Measurements from ENCODE around the gene PRKN.

The PRKN gene

DNA sequence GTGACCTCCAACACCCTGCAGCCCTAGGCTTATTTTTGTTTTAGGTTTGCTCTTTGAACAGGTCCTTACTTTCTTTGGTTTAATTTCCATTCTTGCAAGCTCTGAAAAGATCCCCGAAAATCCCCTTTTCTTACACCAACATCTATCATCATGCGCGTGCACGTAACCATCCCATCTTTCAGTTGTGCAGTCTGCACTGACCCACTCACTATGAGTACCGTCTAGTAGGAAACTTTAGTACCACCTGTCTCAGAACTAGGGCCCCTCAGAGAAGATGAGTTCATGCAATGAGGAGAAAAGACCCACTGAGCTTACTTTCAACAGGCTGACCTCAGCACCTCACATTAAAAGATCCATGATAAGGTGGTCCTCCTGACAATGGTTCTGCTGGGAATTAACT, 1333.1 kb downstream of the PRKN start:
- no peak for DNase-seq

DNA sequence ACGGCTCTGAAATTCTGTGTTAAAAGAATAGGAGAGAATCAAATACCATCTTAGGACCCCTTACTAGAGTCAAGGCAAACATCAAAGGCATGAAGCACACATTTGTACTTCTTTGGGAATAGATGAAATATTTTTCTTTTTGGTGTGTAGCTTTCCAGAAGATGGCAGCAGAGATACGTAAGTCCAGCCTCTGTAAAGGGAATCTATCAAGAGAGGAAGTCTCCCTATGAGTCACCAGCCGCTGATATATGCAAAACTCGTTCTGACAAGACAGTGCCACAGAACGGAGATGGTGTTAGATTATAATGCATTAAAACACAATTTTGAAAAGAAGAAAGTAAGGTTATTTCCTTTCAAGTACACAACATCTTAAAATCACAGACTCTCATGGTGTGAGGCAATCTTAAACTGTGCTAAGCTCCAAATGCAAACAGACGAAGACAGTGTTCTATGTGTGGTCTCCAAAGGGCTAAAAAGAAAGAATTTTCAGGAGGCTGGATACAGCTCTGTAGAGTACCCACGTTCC, 1333.7 kb downstream of the PRKN start:
- DNase-seq: peak in 1 of 2 experiments; percentile 48

DNA sequence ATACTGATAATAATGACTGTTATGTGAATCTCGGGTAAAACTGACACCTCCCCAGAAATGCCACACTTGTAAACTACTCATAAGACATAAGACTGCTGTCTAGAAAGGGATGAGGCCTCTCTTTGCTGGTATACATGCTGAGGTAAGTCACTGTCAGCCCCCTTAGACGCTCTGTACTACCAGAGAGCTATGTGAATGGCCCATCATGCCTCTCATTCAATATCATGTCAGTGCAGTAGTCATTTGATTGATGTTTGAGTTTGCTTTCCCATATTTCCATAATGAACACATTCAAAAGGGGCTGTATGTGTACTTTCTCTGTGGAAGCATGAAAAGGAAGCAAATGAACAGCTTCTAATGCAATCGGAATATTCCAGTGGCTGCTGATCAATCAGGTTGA, 1334.3 kb downstream of the PRKN start:
- no peak for DNase-seq

DNA sequence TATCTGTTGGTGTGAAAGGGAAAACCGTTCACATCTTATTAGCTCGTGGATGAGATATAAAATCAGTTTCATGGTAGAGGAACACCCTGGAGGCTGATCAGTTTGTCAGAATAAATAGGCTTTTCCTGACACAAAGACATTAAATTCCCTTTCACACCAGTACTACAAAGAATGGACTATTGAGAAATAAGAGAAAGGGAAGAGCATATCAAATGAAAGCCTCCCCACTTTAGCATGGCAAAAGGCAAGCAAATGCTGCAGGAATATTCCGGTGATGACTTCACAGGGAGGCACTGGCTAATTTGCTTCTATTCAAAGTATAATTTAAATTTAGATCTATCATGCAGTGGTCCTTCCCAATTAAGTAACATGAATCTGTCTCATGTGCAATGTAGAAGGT, 1337.8 kb downstream of the PRKN start:
- no peak for DNase-seq

DNA sequence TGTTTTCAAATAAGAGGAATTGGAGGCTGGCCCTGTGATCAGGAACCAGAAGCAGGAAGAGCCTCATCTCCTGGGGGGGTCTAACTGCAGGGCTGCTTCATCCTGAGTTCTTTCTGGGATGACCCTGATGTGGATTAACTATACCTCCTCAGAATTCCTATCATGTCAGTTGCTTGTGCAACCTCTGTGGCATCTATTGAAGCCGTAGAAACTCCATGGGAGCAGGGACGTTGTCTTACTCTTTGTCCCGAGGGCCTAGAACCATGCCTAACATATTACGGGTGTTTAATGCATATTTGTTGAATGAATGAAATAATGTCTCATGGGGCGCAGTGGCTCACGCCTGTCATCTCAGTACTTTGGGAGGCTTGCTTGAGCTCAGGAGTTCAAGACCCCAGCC, 1343.6 kb downstream of the PRKN start:
- DNase-seq: no peak

DNA sequence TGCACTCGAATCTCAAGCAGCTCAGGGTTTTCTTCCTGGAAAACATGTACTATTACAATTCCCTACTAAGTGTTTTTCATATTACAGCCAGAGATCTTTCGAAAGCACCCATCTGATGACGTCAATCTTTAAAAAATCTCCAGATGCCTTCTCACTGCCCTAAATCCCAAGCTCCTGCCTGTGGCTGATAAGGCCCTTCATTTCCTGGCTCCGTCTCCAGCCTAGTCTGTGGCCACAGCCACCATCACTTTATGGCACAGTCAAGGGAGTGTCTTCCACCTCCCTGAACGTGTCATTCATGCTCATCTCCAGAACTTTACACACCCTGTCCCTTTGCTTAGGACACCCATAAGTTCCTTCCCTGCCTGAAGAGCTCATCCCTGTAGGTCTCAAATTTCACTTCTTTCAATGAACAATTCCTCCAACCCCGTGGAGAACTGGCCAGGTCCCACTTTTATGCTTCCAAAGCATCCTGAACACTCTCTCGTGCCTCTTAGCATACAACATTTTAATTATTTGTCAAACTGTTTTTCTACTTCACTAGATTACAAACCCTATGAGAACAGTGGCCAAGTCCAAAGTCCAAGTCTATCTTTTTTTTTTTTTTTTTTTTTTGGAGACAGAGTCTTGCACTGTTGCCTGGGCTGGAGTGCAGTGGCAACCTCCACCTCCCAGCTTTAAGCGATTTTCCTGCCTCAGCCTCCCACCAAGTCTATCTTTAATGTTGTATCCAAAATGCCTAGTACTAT, 1347.6 kb downstream of the PRKN start:
- no peak for DNase-seq

DNA sequence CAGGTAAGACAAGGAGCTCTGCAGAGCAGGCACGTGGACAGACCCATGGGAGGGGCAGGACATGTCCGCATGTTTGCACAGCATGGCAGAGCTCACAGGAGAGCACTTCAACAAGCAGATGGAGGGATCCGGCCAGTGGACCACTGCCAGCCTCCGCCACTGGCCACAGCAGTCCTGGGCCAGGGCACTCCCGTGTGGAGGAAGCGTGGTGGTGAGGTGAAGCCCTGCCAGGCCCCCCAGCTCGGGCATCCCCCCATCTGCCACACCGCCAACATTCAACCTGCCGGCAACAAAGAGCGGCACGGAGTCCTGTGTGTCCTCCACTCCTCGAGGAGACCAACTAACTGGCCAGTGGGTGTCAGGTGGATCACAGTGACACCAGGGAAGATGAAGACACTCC, 1349.5 kb downstream of the PRKN start:
- DNase-seq: no peak

DNA sequence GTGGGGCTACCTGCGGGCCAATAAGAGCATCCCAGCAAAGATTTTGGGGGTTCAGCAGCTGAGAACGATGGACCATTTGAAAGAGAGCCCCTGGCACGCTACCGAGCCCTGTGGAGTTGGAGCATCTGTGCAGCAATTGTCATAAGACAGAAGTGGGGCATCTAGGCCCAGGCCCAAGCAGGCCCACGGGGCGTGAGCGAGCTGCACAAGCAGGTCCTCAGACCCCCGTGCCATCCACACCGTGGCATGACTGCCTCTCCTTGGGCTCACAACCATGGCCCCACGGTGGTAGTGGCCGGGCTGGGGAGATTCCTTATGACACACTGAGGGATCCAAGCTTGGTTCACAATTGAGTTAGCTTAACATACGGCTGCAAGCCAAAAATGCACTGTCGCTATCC, 1350.5 kb downstream of the PRKN start:
- no peak for DNase-seq

DNA sequence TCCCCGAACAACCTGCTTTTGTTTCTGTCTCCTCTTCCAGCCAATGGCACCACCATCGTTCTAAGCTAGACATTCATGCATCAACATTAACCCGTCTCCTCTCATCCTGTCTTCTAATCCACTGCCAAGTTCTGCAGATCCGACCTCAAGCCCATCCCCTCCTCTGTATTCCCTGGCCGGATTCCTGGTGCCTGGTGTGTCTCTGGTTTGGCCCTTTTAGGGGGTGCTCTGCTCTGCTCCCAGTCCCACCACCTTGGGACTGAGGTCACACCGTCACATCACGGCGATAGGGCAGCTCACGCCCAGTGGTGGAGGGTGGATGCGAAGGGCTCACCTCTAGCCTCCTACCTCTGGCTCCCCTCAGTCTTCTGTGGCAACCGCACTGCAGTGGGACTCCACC, 1351.2 kb downstream of the PRKN start:
- DNase-seq: no peak

DNA sequence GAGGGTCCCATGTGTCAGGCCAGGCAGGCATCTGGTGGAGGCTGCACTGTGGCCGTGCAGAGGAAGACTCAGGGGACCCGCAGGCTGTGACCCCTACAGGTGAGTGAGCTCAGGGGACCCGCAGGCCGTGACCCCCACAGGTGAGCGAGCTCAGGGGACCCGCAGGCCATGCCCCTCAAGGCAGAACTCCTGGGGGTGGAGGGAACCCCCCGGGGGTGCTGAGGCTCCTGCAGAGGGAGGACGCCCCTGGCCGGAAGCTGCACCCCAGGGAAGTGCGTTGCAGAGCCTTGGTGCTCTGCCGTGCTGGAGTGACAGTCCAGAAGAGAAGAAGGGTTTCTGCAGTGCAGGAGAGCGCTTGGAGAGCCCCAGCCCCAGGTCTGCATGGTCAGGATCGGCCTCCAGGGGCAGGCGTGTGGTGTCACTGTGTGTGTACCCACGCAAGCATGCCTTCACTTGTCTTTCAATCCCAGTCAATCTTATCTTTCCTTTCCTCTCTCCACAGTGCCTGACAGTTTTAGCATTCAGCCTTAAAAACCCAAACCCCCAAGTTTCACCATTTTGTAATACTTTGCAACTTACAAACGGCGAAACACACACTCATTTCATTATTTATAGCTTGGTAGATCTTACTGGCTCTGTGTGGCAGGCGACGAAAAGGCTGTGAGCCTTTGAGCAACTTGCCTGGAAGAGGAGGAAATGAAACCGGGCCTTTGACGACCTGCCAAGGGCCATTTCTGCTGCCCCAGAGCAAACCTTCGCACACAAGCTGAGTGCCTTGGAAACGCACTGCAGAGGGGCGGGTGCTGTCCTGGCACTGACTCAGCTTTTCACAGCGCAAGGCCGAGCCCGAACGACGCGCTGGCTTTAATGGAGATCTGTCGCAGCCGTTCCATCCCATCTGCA, 1352.3 kb downstream of the PRKN start:
- DNase-seq: no peak

DNA sequence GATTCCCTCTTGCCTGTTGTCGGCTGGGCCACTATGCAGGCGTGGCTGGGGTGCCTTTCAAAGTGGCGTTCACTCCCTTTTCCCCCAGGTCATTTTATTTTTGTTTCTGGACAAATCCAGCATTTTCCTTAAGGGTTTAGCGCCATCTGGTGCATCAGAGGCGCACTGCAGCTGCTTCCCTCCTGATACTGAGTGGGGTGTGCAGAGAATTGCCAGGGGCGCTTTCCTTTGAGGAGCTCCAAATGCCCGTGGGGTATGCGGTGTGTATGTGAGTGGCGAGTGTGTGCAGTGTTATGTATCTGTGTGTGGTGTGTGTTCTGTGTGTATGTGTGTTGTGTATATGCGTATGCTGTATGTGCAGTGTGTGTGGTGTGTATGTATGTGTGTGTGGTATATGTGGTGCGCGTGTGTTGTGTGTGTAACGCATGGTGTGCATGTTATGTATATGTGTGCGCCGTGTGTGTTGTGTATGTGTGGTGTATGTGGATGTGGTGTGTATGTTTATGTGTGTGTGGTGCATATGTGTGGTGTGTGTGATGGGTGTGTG, 1353.6 kb downstream of the PRKN start:
- peak; percentile 80 to 84 for DNase-seq

DNA sequence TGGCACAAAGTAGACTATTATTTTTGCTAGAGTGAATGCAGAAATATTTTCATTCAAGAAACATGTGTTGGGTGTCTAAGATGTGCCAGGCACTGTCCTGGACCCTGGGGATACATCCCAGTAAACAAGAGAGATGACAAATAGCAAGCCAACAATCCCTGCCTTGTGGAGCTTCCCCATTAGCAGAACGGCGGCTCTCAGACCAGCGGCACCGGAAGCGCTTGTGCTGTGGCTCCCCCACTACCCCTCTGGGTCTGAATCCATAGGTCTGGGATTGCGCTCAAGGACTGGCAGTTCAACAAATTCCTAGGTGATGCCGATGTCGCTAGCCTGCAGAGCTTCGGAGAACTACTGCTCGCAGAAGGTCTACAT, 1355.2 kb downstream of the PRKN start:
- DNase-seq: no peak

DNA sequence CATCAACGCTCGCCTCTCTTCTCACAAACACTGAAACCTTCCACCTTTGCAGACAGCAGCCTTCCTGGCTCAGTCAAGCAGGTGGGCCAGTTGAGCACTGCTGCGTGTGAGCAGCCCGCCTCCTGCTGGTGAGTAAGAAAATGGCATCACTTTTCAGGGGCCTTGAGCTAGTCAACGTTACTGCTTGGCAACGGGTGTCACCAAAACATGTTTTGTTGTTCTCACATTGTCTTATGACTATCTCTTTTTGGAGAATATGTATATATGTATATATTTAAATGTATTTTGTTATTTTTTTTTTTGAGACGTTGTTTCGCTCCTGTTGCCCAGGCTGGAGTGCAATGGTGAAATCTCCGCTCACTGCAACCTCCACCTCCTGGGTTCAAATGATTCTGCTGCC, 1356.7 kb downstream of the PRKN start:
- DNase-seq: peak; percentile 62 to 74

DNA sequence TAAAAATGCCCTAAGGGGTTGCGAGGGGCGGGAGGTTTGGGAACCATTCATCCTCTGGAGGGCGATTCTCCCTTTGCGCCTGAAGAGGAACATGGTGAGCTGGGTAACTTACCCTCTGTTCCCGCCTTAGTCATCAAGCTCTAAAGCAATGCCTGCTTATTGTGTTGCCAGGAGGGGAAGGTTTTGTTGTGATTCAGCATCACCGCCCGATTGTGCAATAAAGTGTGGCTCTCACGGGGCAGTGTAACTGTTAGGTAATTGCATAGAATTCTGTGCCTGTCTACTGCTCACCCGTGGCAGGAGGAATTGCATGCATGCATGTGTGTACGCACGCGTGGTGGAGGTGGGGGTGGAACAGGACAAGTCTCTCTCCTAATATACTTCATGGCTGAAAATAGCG, 1358.2 kb downstream of the PRKN start:
- DNase-seq: no peak

DNA sequence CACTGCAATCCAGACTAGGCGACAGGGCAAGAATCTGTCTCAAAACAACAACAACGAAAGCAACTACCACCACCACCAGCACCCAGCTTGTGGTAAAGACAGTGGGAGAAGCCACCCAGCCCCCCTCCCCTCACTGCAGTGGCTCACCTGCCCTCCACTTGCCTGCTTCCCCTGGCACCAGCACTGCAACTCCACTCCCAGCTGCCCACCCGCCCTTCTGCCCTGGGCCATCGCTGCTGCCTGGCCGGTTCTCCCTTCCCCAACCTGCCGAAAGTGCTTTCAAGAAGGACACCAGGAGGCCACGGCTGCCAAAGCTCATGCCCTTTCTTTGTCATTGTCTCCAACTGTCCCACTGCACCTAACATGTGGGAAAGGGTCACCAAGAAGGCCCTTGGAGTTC, 1359.1 kb downstream of the PRKN start:
- no peak for DNase-seq

DNA sequence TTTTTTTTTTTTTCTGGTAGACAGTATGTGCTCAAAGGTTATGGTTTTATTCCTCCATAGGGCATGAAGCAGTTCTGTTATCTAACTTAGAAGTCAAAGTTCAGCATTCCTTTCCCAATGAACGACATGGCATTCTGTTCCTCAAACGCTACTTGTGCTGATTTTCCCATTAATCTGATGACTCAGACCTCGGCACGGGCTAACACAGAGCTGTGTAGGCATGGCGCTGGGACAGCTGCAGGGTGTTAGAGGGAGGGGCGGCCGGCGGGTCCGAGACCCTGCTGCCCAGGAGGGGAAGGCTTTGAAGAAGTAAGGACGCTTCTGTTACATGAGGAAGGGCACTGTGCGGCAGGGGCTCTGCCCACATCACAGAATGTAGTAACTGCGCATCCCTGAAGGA, 1360.1 kb downstream of the PRKN start:
- no peak for DNase-seq

DNA sequence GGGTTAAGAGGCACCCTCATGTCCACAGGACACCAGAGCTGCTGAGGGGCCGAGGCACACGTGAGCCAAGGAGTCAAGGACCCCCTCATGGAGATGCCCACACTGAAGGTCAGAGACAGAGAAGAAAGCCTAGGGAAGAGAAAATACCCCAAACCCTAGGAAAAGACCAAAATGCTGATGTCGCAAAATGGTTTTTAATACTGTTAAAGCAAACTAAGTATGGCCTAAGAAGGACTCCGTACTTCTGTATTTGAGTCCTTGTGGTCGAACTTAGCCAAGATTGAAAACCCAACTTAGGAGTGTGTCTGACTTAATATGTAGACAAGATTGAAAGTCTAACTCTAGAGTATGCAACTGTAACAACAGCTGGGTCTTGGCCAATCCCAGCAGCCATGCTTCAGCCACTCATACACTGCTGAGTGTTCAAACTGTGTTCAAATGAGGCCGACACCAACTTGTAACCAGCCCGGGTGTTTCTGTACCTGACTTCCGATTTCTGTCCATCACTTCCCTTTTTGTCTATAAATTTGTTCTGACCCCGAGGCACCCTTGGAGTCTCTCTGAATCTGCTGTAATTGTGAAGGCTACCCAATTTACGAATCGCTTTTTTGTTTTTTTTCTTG, 1361.2 kb downstream of the PRKN start:
- DNase-seq: no peak

DNA sequence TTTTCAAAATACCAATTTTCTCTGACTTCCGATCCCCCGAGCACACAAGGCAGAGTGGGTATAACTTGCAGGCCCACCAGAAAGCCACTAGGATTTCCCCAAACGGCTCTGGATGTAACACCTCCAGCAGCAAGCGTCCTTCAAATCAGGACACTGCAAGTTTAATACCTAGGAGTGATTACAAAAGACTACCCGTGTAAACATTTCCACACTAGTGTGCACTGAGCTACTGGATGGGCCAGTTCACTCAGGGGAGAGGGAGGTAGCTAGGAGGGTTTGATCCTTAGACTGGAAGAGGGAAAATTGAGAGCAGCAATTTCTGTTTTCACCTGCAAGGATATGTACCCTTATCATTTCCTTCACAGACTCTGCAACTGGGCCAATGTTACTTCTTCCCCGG, 1361.9 kb downstream of the PRKN start:
- no peak for DNase-seq

DNA sequence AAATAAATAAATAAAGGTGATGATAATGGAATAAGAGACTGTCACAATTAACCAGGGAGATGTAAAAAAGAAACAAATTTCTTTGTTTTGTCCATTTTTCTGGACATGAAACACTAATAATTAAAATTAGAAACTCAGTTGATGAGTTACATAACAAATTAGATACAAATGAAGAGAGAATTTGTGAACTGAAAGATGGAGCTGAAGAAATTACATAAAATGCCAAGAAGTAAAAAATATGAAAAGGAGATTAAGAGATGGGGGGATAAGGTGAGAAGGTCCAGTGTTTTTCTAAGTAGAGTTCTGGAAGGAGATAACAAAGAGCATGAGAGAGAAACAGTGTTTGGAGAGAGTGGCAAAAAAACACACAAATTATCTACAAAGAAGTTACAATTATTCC, 1364.3 kb downstream of the PRKN start:
- DNase-seq: no peak

DNA sequence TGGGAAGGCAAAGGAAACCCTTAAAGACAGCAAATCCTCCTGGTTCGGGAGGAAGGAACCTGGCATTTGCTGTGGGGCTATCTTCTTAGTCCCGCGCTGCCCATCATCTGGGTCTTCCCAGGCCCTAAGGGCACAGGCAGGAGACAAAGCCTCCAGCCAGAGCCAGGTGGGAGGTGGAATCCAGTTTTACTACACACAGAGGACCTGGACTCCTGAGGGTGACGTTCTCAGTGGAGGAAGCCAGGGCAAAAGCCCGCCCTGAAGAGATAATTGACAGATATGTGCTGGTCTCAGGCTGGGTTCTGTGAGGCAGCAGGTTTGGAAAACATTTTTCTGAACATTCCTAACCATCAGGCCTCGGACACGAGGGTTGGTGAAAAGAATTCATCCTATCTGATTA, 1365.3 kb downstream of the PRKN start:
- DNase-seq: no peak

DNA sequence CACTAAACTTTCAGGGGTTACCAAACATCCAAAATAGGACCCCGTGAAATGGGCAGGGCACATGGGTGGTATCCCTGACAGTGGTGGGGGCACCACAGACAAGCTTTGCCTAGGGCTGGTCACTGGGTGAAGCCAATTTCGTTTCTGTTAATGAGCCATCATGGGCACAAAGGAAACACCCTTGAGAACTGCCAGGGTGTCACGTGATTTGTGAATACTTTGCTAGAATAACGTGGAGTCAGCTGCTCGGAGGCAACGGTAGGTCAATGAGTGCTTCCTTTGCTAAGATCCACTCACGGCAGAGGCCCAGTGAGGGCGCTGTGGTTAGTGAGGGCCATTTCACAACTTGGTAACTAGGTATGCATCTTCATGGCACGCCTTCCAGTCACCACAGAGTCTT, 1366.0 kb downstream of the PRKN start:
- DNase-seq: no peak

DNA sequence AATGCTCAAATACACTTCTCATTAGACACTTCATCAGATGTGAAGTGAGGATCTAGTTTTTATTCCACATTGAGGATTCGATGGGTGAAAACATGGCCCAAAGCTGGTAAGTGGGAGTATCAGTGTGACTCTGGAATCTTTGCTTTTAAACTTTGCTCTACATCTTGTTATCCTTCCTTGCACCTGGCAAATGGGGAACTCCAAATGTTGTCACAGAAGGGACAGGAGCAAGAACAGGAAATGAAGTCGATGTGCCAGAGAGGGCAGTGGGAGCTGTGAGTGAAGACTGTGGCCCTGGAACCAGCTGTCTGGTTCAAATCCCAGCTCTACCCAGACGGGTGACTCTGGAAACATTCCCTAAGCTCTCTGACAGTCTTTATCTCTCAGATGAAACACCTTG, 1367.0 kb downstream of the PRKN start:
- DNase-seq: no peak

DNA sequence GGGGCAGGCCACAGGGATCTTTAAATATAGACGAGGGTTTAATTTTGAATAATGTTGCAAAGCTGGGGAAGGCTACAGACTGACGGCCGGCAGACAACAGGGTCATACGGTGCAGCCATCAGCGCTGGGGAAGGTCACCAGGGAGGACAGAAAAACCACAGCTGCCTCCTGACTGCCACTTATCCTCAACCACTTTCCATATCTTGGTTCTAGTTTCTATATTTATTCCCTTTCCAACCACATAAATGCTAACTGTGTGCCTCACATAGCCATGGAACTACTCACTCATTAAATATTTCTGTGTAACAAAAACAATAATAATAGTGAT, 1368.0 kb downstream of the PRKN start:
- DNase-seq: no peak

Data from activated T-cell treated with anti-CD3 and anti-CD28 coated beads, Interleukin-2, amount 50 U/mL, for 48 hours (primary cell).